Measurements from ENCODE around the gene CCL26. TPM values are rescaled to one million over a fixed set of nuclear protein-coding genes. Genes with fewer than 3 reads are reported as not detected.
A peak's percentile ranks its signal among the peaks of the same experiment; 100 is the strongest.
"Not testable (repeated sequence)": the region's sequence is repeated elsewhere in the genome, so short reads cannot be mapped to it uniquely, and the experiment has no call there.

CCL26 gene
- polyA plus RNA-seq, 4 donors, result 3.7 TPM; not detected in 3

DNA sequence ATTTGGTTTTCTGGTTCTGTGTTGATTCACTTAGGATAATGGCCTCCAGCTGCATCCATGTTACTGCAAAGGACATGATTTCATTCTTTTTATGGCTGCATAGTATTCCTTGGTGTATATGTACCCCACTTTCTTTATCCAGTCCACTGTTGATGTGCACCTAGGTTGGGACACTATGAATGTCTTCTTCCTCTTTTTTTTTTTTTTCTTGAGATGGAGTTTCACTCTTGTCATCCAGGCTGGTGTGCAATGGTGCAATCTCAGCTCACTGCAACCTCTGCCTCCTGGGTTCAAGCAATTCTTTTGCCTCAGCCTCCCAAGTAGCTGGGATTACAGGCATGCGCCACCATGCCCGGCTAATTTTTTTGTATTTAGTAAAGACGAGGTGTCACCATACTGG, 10.2 kb downstream of the CCL26 start:
- not testable (repeated sequence) for FAIRE-seq; H3K27me3 ChIP-seq (ENCODE audit: control insufficient read depth in 3 of 3, insufficient read depth in 3 of 3, low read length in 3 of 3); H3K4me3 ChIP-seq (ENCODE audit: low read depth in 1 of 3, low read length in 3 of 3); H3K9me3 ChIP-seq (ENCODE audit: control insufficient read depth in 2 of 2, insufficient read depth in 1 of 2, low read depth in 1 of 2, low read length in 1 of 2); H3K36me3 ChIP-seq (ENCODE audit: control insufficient read depth in 3 of 3, insufficient read depth in 2 of 3, low read depth in 1 of 3, low read length in 3 of 3); DNase-seq; H3K27ac ChIP-seq (ENCODE audit: low read depth in 1 of 3, low read length in 2 of 3); H3K4me1 ChIP-seq (ENCODE audit: control insufficient read depth in 3 of 3, insufficient read depth in 2 of 3, low read depth in 1 of 3, low read length in 2 of 3)
- 70 to 88% (median 74%) methylated on average over 3 of the region's 3 CpGs for WGBS, 3 donors

DNA sequence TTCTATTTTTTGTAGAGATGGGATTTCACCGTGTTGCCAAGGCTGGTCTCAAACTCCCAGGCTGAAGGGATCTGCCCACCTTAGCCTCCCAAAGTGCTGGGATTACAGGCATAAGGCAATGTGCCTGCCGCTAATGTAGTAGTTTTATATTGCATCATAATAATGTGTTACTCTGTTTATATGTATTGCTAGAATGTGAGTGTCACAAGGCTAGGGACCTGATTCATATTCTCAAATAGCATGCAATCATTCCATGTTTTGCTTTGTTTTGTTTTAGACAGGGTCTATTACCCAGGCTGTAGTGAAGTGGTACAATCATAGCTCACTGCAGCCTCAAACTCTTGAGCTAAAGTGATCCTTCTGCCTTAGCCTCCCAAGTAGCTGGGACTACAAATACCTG, 13.5 kb downstream of the CCL26 start:
- Histone ChIP-seq H3K36me3 (ENCODE audit: control insufficient read depth in 3 of 3, insufficient read depth in 2 of 3, low read depth in 1 of 3, low read length in 3 of 3) (peaks cover 0 to 2% (median 0%) of the 10 kb centered on the region in 3 donors), H3K27me3 (ENCODE audit: control insufficient read depth in 3 of 3, insufficient read depth in 3 of 3, low read length in 3 of 3) (no peaks in the 10 kb centered on the region), H3K9me3 (ENCODE audit: control insufficient read depth in 2 of 2, insufficient read depth in 1 of 2, low read depth in 1 of 2, low read length in 1 of 2) (no peaks in the 10 kb centered on the region), H3K27ac (ENCODE audit: low read depth in 1 of 3, low read length in 2 of 3) (no peak overlapping the region), H3K4me1 (ENCODE audit: control insufficient read depth in 3 of 3, insufficient read depth in 2 of 3, low read depth in 1 of 3, low read length in 2 of 3) (no peaks in the 10 kb centered on the region), H3K4me3 (ENCODE audit: low read depth in 1 of 3, low read length in 3 of 3) (no peak overlapping the region)
- DNase-seq (no peak), FAIRE-seq (no peak)
- WGBS, 3 donors, result 71 to 86% (median 79%) methylated on average over 2 of the region's 2 CpGs

DNA sequence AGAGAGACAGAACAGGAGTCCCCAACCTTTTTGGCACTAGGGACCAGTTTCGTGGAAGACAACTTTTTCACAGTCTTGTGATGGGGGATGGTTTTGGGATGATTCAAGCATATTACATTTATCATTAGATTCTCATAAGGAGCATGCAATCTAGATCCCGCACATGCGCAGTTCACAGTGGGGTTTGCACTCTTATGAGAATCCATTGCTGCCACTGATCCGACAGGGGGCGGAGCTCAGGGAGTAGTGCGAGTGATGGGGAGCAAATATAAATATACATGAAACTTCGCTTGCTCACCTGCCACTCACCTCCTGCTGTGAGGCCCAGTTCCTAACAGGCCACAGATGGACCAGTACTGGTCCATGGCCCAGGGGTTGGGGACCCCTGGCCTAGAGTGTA, 14.2 kb downstream of the CCL26 start:
- no peaks in the 10 kb centered on the region for H3K9me3 ChIP-seq (ENCODE audit: control insufficient read depth in 2 of 2, insufficient read depth in 1 of 2, low read depth in 1 of 2, low read length in 1 of 2)
- no peak overlapping the region for H3K4me3 ChIP-seq (ENCODE audit: low read depth in 1 of 3, low read length in 3 of 3)
- H3K36me3 ChIP-seq (ENCODE audit: control insufficient read depth in 3 of 3, insufficient read depth in 2 of 3, low read depth in 1 of 3, low read length in 3 of 3), result peaks cover 0 to 2% (median 0%) of the 10 kb centered on the region in 3 donors
- H3K27me3 ChIP-seq (ENCODE audit: control insufficient read depth in 3 of 3, insufficient read depth in 3 of 3, low read length in 3 of 3), result no peaks in the 10 kb centered on the region
- WGBS, 3 donors, result 87 to 96% (median 93%) methylated on average over 7 of the region's 7 CpGs
- no peak for FAIRE-seq
- no peak for DNase-seq
- H3K4me1 ChIP-seq (ENCODE audit: control insufficient read depth in 3 of 3, insufficient read depth in 2 of 3, low read depth in 1 of 3, low read length in 2 of 3), result no peaks in the 10 kb centered on the region
- H3K27ac ChIP-seq (ENCODE audit: low read depth in 1 of 3, low read length in 2 of 3), result no peak overlapping the region

DNA sequence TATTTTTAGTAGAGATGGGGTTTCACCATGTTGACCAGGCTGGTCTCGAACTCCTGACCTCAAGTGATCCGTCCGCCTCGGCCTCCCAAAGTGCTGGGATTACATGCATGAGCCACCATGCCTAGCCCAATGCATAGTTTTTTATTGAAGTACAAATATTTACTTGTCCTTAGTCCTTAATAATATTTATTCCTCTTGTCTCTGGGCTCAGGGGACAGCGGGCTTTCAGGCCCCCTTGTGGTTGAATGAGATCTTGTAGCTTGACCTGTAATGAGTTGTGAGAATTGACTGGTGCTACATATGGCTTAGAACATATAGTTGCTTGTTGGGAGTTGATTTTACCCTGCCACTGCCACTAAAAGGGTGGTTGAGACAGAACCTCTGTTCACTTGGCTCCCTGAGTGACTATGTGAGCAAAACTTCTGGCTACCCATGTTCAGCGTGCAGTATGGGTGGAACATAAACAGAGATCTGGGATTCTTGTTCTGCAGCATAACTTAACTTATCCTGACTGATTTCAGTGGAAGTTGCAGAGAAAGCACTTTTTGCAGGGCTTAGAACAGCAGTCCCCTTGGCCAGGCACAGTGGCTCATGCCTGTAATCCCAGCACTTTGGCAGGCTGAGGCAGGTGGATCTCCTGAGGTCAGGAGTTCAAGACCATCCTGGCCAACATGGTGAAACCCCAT, 14.9 kb downstream of the CCL26 start:
- no peaks in the 10 kb centered on the region for H3K9me3 ChIP-seq (ENCODE audit: control insufficient read depth in 2 of 2, insufficient read depth in 1 of 2, low read depth in 1 of 2, low read length in 1 of 2)
- H3K4me3 ChIP-seq (ENCODE audit: low read depth in 1 of 3, low read length in 3 of 3), result no peak overlapping the region
- FAIRE-seq, result no peak
- peak; percentile 37 to 51 for DNase-seq
- H3K27ac ChIP-seq (ENCODE audit: low read depth in 1 of 3, low read length in 2 of 3), result no peak overlapping the region
- no peaks in the 10 kb centered on the region for H3K4me1 ChIP-seq (ENCODE audit: control insufficient read depth in 3 of 3, insufficient read depth in 2 of 3, low read depth in 1 of 3, low read length in 2 of 3)
- no peaks in the 10 kb centered on the region for H3K27me3 ChIP-seq (ENCODE audit: control insufficient read depth in 3 of 3, insufficient read depth in 3 of 3, low read length in 3 of 3)
- no peaks in the 10 kb centered on the region for H3K36me3 ChIP-seq (ENCODE audit: control insufficient read depth in 3 of 3, insufficient read depth in 2 of 3, low read depth in 1 of 3, low read length in 3 of 3)
- 36 to 61% (median 56%) methylated on average over 6 of the region's 6 CpGs for WGBS, 3 donors

DNA sequence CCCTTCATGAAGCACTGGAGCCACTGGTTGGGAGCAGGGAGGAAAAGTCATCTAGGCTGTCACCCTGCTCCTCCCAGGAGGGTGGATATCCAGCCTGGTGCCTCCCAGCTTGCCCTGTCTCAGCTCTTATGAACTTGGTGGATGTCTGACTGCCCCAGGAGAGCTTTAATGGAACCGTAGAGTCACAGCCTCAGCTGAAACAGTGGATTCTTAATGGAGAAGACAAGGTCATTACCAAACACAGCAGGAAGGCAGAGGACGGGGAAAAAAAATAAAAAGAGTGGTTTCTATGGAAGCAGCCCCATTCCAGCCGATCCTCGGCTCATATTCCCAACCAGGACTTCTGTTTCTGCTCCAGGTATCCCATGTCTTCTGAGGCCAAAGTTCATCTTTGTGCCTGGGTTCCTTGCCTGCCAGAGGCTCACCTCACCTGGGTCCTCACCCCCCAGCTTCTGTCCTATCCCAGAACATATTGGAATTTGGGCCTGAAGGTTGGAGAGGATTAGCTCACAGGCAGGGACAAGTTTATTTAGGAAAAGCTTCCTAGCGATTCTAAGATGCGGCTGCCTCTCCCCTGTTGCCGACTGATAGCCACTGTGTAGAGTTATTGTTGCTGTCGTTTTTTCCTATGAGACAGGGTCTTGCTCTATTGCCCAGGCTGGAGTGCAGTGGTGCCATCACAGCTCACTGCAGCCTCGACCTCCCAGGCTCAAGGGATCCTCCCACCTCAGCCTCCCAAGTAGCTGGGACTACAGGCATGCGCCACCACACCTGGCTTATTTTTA, 15.6 kb downstream of the CCL26 start:
- no peaks in the 10 kb centered on the region for H3K36me3 ChIP-seq (ENCODE audit: control insufficient read depth in 3 of 3, insufficient read depth in 2 of 3, low read depth in 1 of 3, low read length in 3 of 3)

DNA sequence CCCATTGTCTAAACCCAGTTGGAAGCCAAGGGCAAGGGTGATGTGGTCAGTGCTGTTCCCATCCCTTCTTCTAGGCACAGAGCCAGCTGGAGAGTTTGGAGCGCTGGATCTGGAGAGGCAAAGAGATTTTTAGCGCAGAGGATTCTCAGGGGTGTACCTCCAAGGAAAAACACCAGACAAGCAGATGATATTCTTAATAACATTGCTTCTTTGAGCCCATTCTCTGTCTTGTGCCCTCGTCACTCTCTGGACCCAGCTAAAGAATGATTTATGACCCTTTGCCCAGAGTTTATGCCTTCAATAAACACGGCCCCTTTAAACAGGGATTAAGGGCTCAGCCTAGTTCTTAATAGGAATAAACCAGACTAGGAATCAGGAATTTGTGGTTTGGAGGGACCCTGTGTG, 28.6 kb downstream of the CCL26 start:
- Histone ChIP-seq H3K4me1 (ENCODE audit: control insufficient read depth in 3 of 3, insufficient read depth in 2 of 3, low read depth in 1 of 3, low read length in 2 of 3) (peaks cover 0 to 9% (median 4%) of the 10 kb centered on the region in 3 donors), H3K27ac (ENCODE audit: low read depth in 1 of 3, low read length in 2 of 3) (no peak overlapping the region), H3K9me3 (ENCODE audit: control insufficient read depth in 2 of 2, insufficient read depth in 1 of 2, low read depth in 1 of 2, low read length in 1 of 2) (no peaks in the 10 kb centered on the region), H3K4me3 (ENCODE audit: low read depth in 1 of 3, low read length in 3 of 3) (no peak overlapping the region), H3K36me3 (ENCODE audit: control insufficient read depth in 3 of 3, insufficient read depth in 2 of 3, low read depth in 1 of 3, low read length in 3 of 3) (no peaks in the 10 kb centered on the region), H3K27me3 (ENCODE audit: control insufficient read depth in 3 of 3, insufficient read depth in 3 of 3, low read length in 3 of 3) (peaks cover 0 to 7% (median 0%) of the 10 kb centered on the region in 3 donors)
- DNase-seq (no peak), FAIRE-seq (no peak)
- WGBS, 3 donors, result 18 to 39% (median 33%) methylated on average over 4 of the region's 4 CpGs

More for the DNA sequence above, 15.6 kb downstream of the CCL26 start:
- Histone ChIP-seq H3K27me3 (ENCODE audit: control insufficient read depth in 3 of 3, insufficient read depth in 3 of 3, low read length in 3 of 3) (no peaks in the 10 kb centered on the region), H3K9me3 (ENCODE audit: control insufficient read depth in 2 of 2, insufficient read depth in 1 of 2, low read depth in 1 of 2, low read length in 1 of 2) (no peaks in the 10 kb centered on the region), H3K4me3 (ENCODE audit: low read depth in 1 of 3, low read length in 3 of 3) (no peak overlapping the region), H3K27ac (ENCODE audit: low read depth in 1 of 3, low read length in 2 of 3) (no peak overlapping the region), H3K4me1 (ENCODE audit: control insufficient read depth in 3 of 3, insufficient read depth in 2 of 3, low read depth in 1 of 3, low read length in 2 of 3) (no peaks in the 10 kb centered on the region)
- WGBS, 3 donors, result 59 to 74% (median 64%) methylated on average over 10 of the region's 10 CpGs
- DNase-seq (no peak), FAIRE-seq (no peak)

DNA sequence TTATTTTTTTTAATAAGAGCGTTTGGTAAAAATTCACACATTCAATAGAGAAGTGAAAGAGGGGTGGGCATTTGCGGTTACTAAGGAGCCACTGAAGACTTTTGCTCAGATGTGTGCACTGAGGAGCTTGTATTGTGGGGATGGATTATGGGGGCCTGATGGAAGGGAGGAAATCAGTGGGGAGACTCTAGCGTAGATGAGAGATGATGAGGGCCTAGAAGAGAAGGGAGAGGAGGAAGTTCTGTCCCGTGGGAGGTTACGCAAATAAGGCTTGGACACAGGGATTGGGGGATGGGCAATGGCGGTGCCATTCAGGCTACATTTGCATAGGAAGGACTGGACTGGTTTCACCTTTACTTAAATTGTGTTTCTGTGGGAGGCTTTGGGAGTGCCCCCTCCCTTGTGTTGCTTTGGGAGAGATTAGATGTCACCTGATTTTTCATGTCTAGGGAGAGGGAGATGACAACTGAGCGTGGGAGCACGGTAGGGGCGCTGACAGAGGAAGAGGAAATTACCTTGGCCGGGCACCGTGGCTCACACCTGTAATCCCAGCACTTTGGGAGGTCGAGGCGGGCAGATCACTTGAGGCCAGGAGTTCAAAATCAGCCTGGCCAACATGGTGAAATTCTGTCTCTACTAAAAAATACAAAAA, 31.0 kb downstream of the CCL26 start:
- H3K4me1 ChIP-seq (ENCODE audit: control insufficient read depth in 3 of 3, insufficient read depth in 2 of 3, low read depth in 1 of 3, low read length in 2 of 3), result peaks cover 0 to 15% (median 4%) of the 10 kb centered on the region in 3 donors
- WGBS, 3 donors, result 26 to 38% (median 35%) methylated on average over 13 of the region's 13 CpGs
- no peaks in the 10 kb centered on the region for H3K36me3 ChIP-seq (ENCODE audit: control insufficient read depth in 3 of 3, insufficient read depth in 2 of 3, low read depth in 1 of 3, low read length in 3 of 3)
- H3K4me3 ChIP-seq (ENCODE audit: low read depth in 1 of 3, low read length in 3 of 3), result no peak overlapping the region
- DNase-seq (peak; percentile 29 to 36), FAIRE-seq (no peak)
- H3K27me3 ChIP-seq (ENCODE audit: control insufficient read depth in 3 of 3, insufficient read depth in 3 of 3, low read length in 3 of 3), result peaks cover 0 to 29% (median 0%) of the 10 kb centered on the region in 3 donors
- peak overlapping the region in 1 of 3 donors; percentile 56 for H3K27ac ChIP-seq (ENCODE audit: low read depth in 1 of 3, low read length in 2 of 3)
- H3K9me3 ChIP-seq (ENCODE audit: control insufficient read depth in 2 of 2, insufficient read depth in 1 of 2, low read depth in 1 of 2, low read length in 1 of 2), result no peaks in the 10 kb centered on the region

DNA sequence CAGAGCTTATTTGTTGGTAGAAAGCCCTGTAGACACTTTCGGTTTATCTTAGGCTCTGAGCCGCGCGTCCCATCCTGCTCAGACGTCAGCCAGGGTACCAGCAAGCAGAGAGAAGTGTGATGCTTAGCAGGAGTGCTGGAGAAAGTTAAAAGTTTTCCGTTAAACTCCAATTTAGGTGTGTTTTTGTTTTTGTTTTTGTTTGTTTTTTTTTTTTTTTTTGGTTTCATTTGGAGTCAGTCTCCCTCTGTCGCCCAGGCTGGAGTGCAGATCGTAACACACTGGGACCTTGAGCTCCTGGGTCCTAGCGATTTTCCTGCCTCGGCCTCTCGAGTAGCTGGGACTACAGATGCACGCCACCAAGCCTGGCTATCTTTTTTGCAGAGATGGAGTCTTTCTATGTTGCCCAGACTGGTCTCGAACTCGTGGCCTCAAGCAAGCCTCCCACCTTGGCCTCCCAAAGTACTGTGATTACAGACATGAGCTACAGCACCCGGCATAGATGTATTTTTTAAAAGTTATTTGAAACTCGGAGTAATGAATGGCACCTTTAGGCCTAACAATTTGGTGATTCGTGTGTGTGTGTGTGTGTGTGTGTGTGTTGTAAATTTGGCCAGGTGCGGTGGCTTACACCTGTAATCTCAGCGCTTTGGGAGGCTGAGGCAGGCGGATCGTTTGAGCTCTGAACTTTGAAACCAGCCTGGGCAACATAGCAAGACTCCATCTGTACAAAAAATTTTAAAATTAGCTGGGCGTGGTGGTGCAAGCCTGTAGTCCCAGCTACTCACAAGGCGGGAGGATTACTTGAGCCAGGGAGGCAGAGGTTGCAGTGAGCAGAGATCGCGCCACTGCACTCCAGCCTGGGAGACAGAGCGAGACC, 32.0 kb downstream of the CCL26 start:
- 50 to 60% (median 60%) methylated on average over 26 of the region's 26 CpGs for WGBS, 3 donors
- peak overlapping the region; percentile 34 to 96 (median 61) for H3K27ac ChIP-seq (ENCODE audit: low read depth in 1 of 3, low read length in 2 of 3)
- H3K36me3 ChIP-seq (ENCODE audit: control insufficient read depth in 3 of 3, insufficient read depth in 2 of 3, low read depth in 1 of 3, low read length in 3 of 3), result no peaks in the 10 kb centered on the region
- no peaks in the 10 kb centered on the region for H3K9me3 ChIP-seq (ENCODE audit: control insufficient read depth in 2 of 2, insufficient read depth in 1 of 2, low read depth in 1 of 2, low read length in 1 of 2)
- FAIRE-seq, result no peak
- peaks cover 0 to 15% (median 4%) of the 10 kb centered on the region in 3 donors for H3K4me1 ChIP-seq (ENCODE audit: control insufficient read depth in 3 of 3, insufficient read depth in 2 of 3, low read depth in 1 of 3, low read length in 2 of 3)
- DNase-seq, result no peak
- peak overlapping the region; percentile 56 to 78 (median 63) for H3K4me3 ChIP-seq (ENCODE audit: low read depth in 1 of 3, low read length in 3 of 3)
- H3K27me3 ChIP-seq (ENCODE audit: control insufficient read depth in 3 of 3, insufficient read depth in 3 of 3, low read length in 3 of 3), result peaks cover 0 to 29% (median 0%) of the 10 kb centered on the region in 3 donors
